Activated CD4-positive, alpha-beta T cell treated with anti-CD3 and anti-CD28 coated beads for 36 hours (primary cell): ENCODE results near the gene SYNE1. TPM values are rescaled to one million over a fixed set of nuclear protein-coding genes. Genes with fewer than 3 reads are reported as not detected.
"Not testable (repeated sequence)": the region's sequence is repeated elsewhere in the genome, so short reads cannot be mapped to it uniquely, and the experiment has no call there.

Experiments
- ATAC-seq: fragments of 200-7000 bp; cut with Tn5 transposase; one replicate; pipeline ENCODE4 v1.10.0; 2021; ENCODE audit warnings: mild to moderate bottlenecking, moderate library complexity
- CTCF ChIA-PET: fragments of 350-600 bp; sonication (Branson Sonifier 250); formaldehyde crosslinking; loops from one replicate; lab custom pipeline; 2021; ENCODE audit warnings: antibody characterized with exemption; lab: Charles Lee
- POLR2A ChIA-PET: fragments of 350-600 bp; sonication (Branson Sonifier 250); formaldehyde crosslinking; loops from one replicate; lab custom pipeline; 2021; ENCODE audit warnings: antibody characterized with exemption, inconsistent platforms; lab: Charles Lee
- DNase-seq: peaks from one replicate; pipeline ENCODE4 v3.0.0-alpha.2; 2020
- H3K27ac Mint-ChIP-seq: one replicate; pipeline ENCODE4 v1.8.0; 2021; ENCODE audit warnings: mixed read lengths
- H3K27me3 Mint-ChIP-seq: one replicate; pipeline ENCODE4 v1.8.0; 2021; ENCODE audit warnings: mixed read lengths
- H3K36me3 Mint-ChIP-seq: one replicate; pipeline ENCODE4 v1.8.0; 2021; ENCODE audit warnings: low read depth, mixed read lengths
- H3K4me1 Mint-ChIP-seq: one replicate; pipeline ENCODE4 v1.8.0; 2021; ENCODE audit warnings: mixed read lengths
- H3K4me3 Mint-ChIP-seq: one replicate; pipeline ENCODE4 v1.8.0; 2021; ENCODE audit warnings: mild to moderate bottlenecking, moderate library complexity, mixed read lengths
- H3K9me3 Mint-ChIP-seq: one replicate; pipeline ENCODE4 v1.8.0; 2021; ENCODE audit warnings: low read depth, mixed read lengths
- intact Hi-C, 2 experiments: fragments of 100-400 bp; cut with DNase I in 1 of 2; cut with micrococcal nuclease in 1 of 2; formaldehyde crosslinking; loops; one replicate each; pipeline versions ENCODE4 v1.14.2 to v1.15.1; 2022 to 2024; cut with DNase I, micrococcal nuclease
- total RNA-seq, 2 experiments: library from RNA; stranded (reverse); gene quantifications; one replicate each; pipeline ENCODE4 v1.2.3, GENCODE V29; 2021

SYNE1 gene
- total RNA-seq, 2 experiments from 2014 or later: 20.8 to 21.9 TPM

GRCh38 chr6:152514120-152514519 lies 123.0 kb downstream of the SYNE1 start:
- H3K4me1 Mint-ChIP-seq, CTCF ChIA-PET, H3K27ac Mint-ChIP-seq, H3K4me3 Mint-ChIP-seq, ATAC-seq, H3K27me3 Mint-ChIP-seq, POLR2A ChIA-PET, intact Hi-C loops, DNase-seq, H3K9me3 Mint-ChIP-seq, H3K36me3 Mint-ChIP-seq: not testable (repeated sequence)

GRCh38 chr6:152509916-152510315 lies 127.2 kb downstream of the SYNE1 start:
- Mint-ChIP-seq H3K36me3 (no peaks in the 10 kb centered on the region), H3K27ac (no peak overlapping the region), H3K4me3 (no peak overlapping the region), H3K9me3 (no peaks in the 10 kb centered on the region), H3K4me1 (no peaks in the 10 kb centered on the region), H3K27me3 (no peaks in the 10 kb centered on the region)
- ChIA-PET POLR2A (no interaction called here), CTCF (no interaction called here)
- ATAC-seq (no peak), DNase-seq (no peak)
- intact Hi-C loops: no loop called here

GRCh38 chr6:152508477-152508876 lies 128.7 kb downstream of the SYNE1 start:
- no peak overlapping the region for H3K4me3 Mint-ChIP-seq
- ChIA-PET POLR2A (no interaction called here), CTCF (no interaction called here)
- no peaks in the 10 kb centered on the region for H3K9me3 Mint-ChIP-seq
- peaks cover 4% of the 10 kb centered on the region for H3K27me3 Mint-ChIP-seq
- no peak for DNase-seq
- H3K27ac Mint-ChIP-seq: no peak overlapping the region
- intact Hi-C loops: no loop called here
- no peaks in the 10 kb centered on the region for H3K36me3 Mint-ChIP-seq
- no peaks in the 10 kb centered on the region for H3K4me1 Mint-ChIP-seq
- no peak for ATAC-seq

DNA sequence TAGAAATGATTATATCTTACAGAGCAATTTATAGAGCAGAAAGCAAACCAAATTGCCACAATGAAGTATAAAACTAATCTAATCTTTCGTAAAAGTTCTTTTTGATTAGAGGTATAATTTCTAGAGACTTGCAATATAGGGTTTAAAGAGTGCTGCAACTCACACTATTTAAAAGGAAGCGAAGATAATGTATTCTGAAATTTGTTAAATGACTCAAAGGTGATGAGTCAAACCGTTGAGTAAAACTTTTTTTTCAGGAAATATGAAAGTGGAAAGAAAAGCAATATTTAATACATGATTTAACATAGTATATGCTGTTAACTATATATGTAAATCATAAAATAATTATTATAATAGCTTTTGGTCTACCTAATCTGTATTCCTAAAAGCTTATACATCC lies 133.6 kb downstream of the SYNE1 start:
- POLR2A ChIA-PET: no interaction called here
- H3K4me1 Mint-ChIP-seq: no peaks in the 10 kb centered on the region
- ATAC-seq: no peak

DNA sequence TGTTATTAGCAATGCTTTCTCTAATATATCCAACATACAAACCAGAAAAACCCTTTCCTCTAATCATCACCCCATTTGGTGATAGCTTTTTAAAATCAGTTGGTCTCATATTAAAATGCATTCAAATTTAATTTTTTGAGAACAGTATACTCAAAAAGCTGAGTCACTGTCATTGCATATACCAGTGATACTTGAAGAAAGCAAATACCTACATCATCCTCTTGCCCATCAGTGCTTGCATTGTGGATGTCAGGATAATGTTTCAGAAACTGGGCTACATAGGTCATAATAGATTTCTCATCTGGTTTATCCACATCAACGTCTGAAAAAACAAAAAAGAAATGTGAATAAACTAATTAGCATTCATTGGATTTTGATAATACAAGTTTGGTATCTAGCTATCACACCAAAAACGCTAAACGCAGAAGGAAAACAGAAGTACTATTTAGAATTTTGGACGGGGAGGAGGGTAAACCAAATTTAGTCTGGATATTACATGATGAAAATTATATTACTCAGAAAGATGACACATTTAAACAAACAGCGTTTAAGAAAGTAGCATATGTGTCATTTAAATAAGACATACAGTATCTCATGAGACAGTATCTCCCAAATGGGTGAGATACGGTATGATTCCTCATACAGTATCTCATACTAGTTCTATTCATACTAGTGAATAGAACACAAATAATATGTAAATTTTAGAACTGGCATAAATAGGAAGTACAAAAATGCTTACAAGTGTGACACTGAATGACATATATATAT lies 134.6 kb downstream of the SYNE1 start:
- Mint-ChIP-seq H3K27ac (no peak overlapping the region), H3K4me1 (no peaks in the 10 kb centered on the region), H3K27me3 (peaks cover 7% of the 10 kb centered on the region), H3K9me3 (no peaks in the 10 kb centered on the region), H3K4me3 (no peak overlapping the region), H3K36me3 (no peaks in the 10 kb centered on the region)
- ATAC-seq (peak; percentile 19), DNase-seq (no peak)
- CTCF ChIA-PET: interaction anchor here (0.7 kb wide), 1 partner anchor 24 kb away, joined by 3 read pairs; no protein-coding TSS in a partner anchor
- POLR2A ChIA-PET: interaction anchor here (0.6 kb wide), 1 partner anchor 1124 kb away, joined by 3 read pairs; no protein-coding TSS in a partner anchor
- intact Hi-C loops: no loop called here

More for the DNA sequence above, 133.6 kb downstream of the SYNE1 start:
- peaks cover 6% of the 10 kb centered on the region for H3K27me3 Mint-ChIP-seq
- CTCF ChIA-PET: no interaction called here
- H3K4me3 Mint-ChIP-seq: no peak overlapping the region
- no peak overlapping the region for H3K27ac Mint-ChIP-seq
- intact Hi-C loops: no loop called here
- H3K36me3 Mint-ChIP-seq: no peaks in the 10 kb centered on the region
- H3K9me3 Mint-ChIP-seq: no peaks in the 10 kb centered on the region
- no peak for DNase-seq

GRCh38 chr6:152499931-152500330 lies 137.2 kb downstream of the SYNE1 start:
- H3K9me3 Mint-ChIP-seq: no peaks in the 10 kb centered on the region
- no peak overlapping the region for H3K27ac Mint-ChIP-seq
- peaks cover 10% of the 10 kb centered on the region for H3K27me3 Mint-ChIP-seq
- ATAC-seq (no peak), DNase-seq (no peak)
- intact Hi-C loops: no loop called here
- ChIA-PET CTCF (no interaction called here), POLR2A (no interaction called here)
- no peaks in the 10 kb centered on the region for H3K4me1 Mint-ChIP-seq
- no peak overlapping the region for H3K4me3 Mint-ChIP-seq
- no peaks in the 10 kb centered on the region for H3K36me3 Mint-ChIP-seq

DNA sequence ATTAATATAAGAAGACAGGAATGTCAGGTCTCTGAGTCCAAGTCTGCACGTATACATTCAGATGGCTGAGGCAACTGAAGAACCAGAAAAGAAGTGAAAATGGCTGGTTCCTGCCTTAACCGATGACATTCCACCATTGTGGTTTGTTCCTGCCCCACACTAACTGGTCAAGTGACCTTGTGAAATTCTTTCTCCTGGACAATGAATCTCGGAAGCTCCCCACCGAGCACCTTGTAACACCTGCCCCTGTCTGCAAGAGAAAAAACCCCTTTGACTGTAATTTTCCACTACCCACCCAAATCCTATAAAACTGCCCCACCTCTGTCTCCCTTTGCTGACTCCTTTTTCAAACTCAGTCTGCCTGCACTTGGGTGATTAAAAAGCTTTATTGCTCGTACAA lies 140.4 kb downstream of the SYNE1 start:
- Mint-ChIP-seq H3K27me3 (peaks cover 6% of the 10 kb centered on the region), H3K9me3 (no peaks in the 10 kb centered on the region), H3K4me3 (no peak overlapping the region), H3K36me3 (no peaks in the 10 kb centered on the region), H3K27ac (no peak overlapping the region), H3K4me1 (no peaks in the 10 kb centered on the region)
- ChIA-PET CTCF (no interaction called here), POLR2A (no interaction called here)
- ATAC-seq: no peak
- intact Hi-C loops: no loop called here
- DNase-seq: no peak

DNA sequence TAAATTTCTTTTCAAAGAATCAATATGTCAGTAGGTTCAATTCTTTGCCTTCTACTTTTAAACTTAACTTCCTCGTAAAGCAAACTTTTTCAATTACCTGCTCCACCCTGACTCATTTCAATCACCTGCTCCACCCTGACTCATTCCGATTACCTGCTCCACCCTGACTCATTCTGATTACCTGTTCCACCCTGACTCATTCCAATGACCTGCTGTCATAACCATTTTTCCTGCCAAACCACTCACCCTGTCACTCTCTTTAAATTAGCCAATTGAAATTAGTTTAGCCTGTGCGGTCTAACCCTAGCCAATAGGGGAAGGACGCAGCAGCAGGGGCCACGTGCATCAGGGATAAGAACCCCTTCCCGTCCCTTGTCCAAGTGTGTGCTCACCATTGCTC lies 141.7 kb downstream of the SYNE1 start:
- H3K36me3 Mint-ChIP-seq, CTCF ChIA-PET, H3K4me1 Mint-ChIP-seq, DNase-seq, H3K4me3 Mint-ChIP-seq, ATAC-seq, H3K27ac Mint-ChIP-seq, intact Hi-C loops, H3K27me3 Mint-ChIP-seq, H3K9me3 Mint-ChIP-seq, POLR2A ChIA-PET: not testable (repeated sequence)

DNA sequence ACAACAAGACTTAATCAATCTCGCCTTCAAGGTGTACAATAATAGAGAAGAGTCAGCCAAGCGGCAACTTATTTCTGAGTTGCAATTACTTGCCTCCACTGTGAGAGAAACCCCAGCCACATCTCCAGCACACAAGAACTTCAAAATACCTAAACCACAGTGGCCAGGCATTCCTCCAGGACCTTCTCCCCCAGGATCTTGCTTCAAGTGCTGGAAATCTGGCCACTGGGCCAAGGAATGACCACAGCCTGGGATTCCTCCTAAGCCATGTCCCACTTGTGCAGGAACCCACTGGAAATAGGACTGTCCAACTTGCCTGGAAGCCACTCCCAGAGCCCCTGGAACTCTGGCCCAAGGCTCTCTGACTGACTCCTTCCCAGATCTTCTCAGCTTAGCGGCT lies 144.9 kb downstream of the SYNE1 start:
- DNase-seq, ATAC-seq, H3K27ac Mint-ChIP-seq, POLR2A ChIA-PET, CTCF ChIA-PET, intact Hi-C loops, H3K9me3 Mint-ChIP-seq, H3K36me3 Mint-ChIP-seq, H3K4me3 Mint-ChIP-seq, H3K4me1 Mint-ChIP-seq, H3K27me3 Mint-ChIP-seq: not testable (repeated sequence)

- H3K4me1 Mint-ChIP-seq, DNase-seq, H3K27me3 Mint-ChIP-seq, intact Hi-C loops, H3K27ac Mint-ChIP-seq, ATAC-seq, POLR2A ChIA-PET, H3K36me3 Mint-ChIP-seq, H3K4me3 Mint-ChIP-seq, CTCF ChIA-PET, H3K9me3 Mint-ChIP-seq: not testable (repeated sequence)
Measured at GRCh38 chr6:152491501-152491900, 145.7 kb downstream of the SYNE1 start.

GRCh38 chr6:152490971-152491378 lies 146.2 kb downstream of the SYNE1 start:
- POLR2A ChIA-PET, H3K27ac Mint-ChIP-seq, H3K36me3 Mint-ChIP-seq, H3K4me1 Mint-ChIP-seq, ATAC-seq, DNase-seq, intact Hi-C loops, H3K27me3 Mint-ChIP-seq, H3K4me3 Mint-ChIP-seq, CTCF ChIA-PET, H3K9me3 Mint-ChIP-seq: not testable (repeated sequence)

DNA sequence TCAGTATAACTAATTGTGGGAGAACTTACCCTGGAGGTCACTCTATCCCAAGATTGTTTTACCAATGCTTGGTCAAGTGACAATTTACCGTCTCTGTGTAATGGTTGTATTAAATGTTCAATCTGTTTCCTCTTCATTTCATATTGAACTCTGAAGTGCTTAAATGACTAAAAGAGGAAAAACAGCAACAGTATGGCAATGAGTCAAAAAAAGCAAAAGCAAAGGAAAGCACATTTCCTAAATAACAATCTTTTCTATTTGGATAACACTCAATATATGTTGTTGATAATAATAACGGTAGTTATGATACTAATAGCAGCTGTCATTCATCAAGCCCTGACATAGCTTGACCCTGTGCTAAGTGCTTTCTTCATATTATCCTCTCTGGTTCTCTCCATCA lies 152.4 kb downstream of the SYNE1 start:
- Mint-ChIP-seq H3K27me3 (no peaks in the 10 kb centered on the region), H3K27ac (no peak overlapping the region), H3K36me3 (no peaks in the 10 kb centered on the region), H3K4me1 (no peaks in the 10 kb centered on the region), H3K9me3 (no peaks in the 10 kb centered on the region), H3K4me3 (no peak overlapping the region)
- ATAC-seq: no peak
- CTCF ChIA-PET: interaction anchor here (0.6 to 1.5 kb wide), 7 partner anchors 9 to 466 kb away, joined by 3 to 5 read pairs (median 3); no protein-coding TSS in a partner anchor
- POLR2A ChIA-PET: no interaction called here
- intact Hi-C loops: loop anchor here in 1 of 2 experiments (1.0 to 10.0 kb wide), 4 partner anchors 158 to 540 kb away; no protein-coding TSS in a partner anchor
- no peak for DNase-seq
